Measurements from ENCODE around the gene MEGF8. TPM values are rescaled to one million over a fixed set of nuclear protein-coding genes. Genes with fewer than 3 reads are reported as not detected.

Gene MEGF8
- total RNA-seq, 1 experiment from 2014 or later, result 7.7 TPM

- Histone ChIP-seq H3K9me2 (replicated peaks; ENCODE audit: low read length) (no peaks in the 10 kb centered on the region), H3K27me3 (ENCODE audit: low read length) (no peaks in the 10 kb centered on the region), H4K20me1 (ENCODE audit: low read length) (no peaks in the 10 kb centered on the region), H3K4me3 (ENCODE audit: low read length) (no peak overlapping the region), H3K4me2 (ENCODE audit: low read length) (no peak overlapping the region), H3K36me3 (ENCODE audit: low read depth, low read length) (no peaks in the 10 kb centered on the region), H3K9ac (ENCODE audit: low read length) (no peak overlapping the region), H3K4me1 (ENCODE audit: insufficient read depth, low read length) (no peaks in the 10 kb centered on the region), H3K9me3 (ENCODE audit: low read length) (no peaks in the 10 kb centered on the region), H2AFZ (ENCODE audit: low read length) (no peak overlapping the region), H3K79me2 (ENCODE audit: low read length) (no peaks in the 10 kb centered on the region), H3F3A (ENCODE audit: low read length, unreplicated experiment) (no peaks in the 10 kb centered on the region), H3K27ac (ENCODE audit: low read length) (no peak overlapping the region)
- CTCF ChIA-PET, result interaction anchor here (0.5 kb wide), 1 partner anchor 203 kb away, joined by 7 read pairs; no protein-coding TSS in a partner anchor
- no TSS peak for BruUV-seq (replicated peaks)
- ATAC-seq, result no peak
- POLR2A ChIA-PET (ENCODE audit: unreplicated experiment), result no interaction called here
- intact Hi-C loops (cut with micrococcal nuclease), result no loop called here
- TF ChIP-seq EZH2phosphoT487 (IDR thresholded peaks at IDR 0.05; ENCODE audit: borderline replicate concordance, low read length) (no peak), EZH2 (IDR thresholded peaks at IDR 0.05; ENCODE audit: low read length, unreplicated experiment) (no peak), CTCF (conservative IDR thresholded peaks at IDR 0.05; ENCODE audit: low read depth, low read length) (no peak)
- no peak for DNase-seq
Observed at GRCh38 chr19:42378225-42379215, 53.1 kb downstream of the MEGF8 start.

- ChIA-PET CTCF (no interaction called here), POLR2A (ENCODE audit: unreplicated experiment) (no interaction called here)
- no peaks in the 10 kb centered on the region for H3K4me1 ChIP-seq (ENCODE audit: insufficient read depth, low read length)
- intact Hi-C loops (cut with micrococcal nuclease), result no loop called here
- no peak overlapping the region for H2AFZ ChIP-seq (ENCODE audit: low read length)
- no peaks in the 10 kb centered on the region for H4K20me1 ChIP-seq (ENCODE audit: low read length)
- no peak overlapping the region for H3K4me3 ChIP-seq (ENCODE audit: low read length)
- no peaks in the 10 kb centered on the region for H3K27me3 ChIP-seq (ENCODE audit: low read length)
- no peak overlapping the region for H3K27ac ChIP-seq (ENCODE audit: low read length)
- no peak overlapping the region for H3K9ac ChIP-seq (ENCODE audit: low read length)
- no peaks in the 10 kb centered on the region for H3K79me2 ChIP-seq (ENCODE audit: low read length)
- no TSS peak for BruUV-seq (replicated peaks)
- no peak for DNase-seq
- H3K4me2 ChIP-seq (ENCODE audit: low read length), result no peak overlapping the region
- H3K9me3 ChIP-seq (ENCODE audit: low read length), result no peaks in the 10 kb centered on the region
- H3K36me3 ChIP-seq (ENCODE audit: low read depth, low read length), result no peaks in the 10 kb centered on the region
- H3K9me2 ChIP-seq (replicated peaks; ENCODE audit: low read length), result no peaks in the 10 kb centered on the region
- ATAC-seq, result no peak
- TF ChIP-seq EZH2 (IDR thresholded peaks at IDR 0.05; ENCODE audit: low read length, unreplicated experiment) (no peak), CTCF (conservative IDR thresholded peaks at IDR 0.05; ENCODE audit: low read depth, low read length) (no peak), EZH2phosphoT487 (IDR thresholded peaks at IDR 0.05; ENCODE audit: borderline replicate concordance, low read length) (no peak)
- no peaks in the 10 kb centered on the region for H3F3A ChIP-seq (ENCODE audit: low read length, unreplicated experiment)
Observed at GRCh38 chr19:42380155-42380554, 54.7 kb downstream of the MEGF8 start.
